GM12874 (cell line): Measurements from ENCODE around the gene CBX7.

Experiments
- CTCF ChIP-seq: IDR thresholded peaks from 2 replicates; pipeline ENCODE4 v1.5.1; 2011; ENCODE audit warnings: low read depth, mild to moderate bottlenecking, control low read depth, low read length, moderate library complexity; ENCODE audit not compliant: insufficient read depth

The CBX7 gene

DNA sequence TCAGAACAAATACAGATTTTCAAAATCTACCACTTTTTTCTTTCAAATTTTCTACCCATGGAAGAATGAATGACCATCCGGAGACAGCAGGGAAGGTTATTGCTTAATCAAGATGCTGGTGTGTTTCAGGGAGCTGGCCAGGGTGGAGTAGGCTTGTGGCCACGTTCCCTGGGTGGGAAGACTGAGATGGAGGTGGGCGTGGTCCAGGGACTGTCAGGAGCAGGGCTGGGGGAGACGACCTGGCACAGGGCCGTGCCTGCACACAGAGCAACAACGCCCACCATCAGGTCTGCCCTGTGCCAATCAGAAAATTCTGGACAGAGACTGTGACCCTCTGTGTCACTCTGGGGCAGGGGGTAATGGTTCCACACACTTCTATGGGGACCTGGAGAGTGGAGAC is 62.6 kb downstream of the CBX7 start:
- TF ChIP-seq CTCF: no peak

GRCh38 chr22:39088685-39089032 is 63.8 kb downstream of the CBX7 start:
- TF ChIP-seq CTCF: no peak

GRCh38 chr22:39087881-39088684 is 64.4 kb downstream of the CBX7 start:
- no peak for TF ChIP-seq CTCF

DNA sequence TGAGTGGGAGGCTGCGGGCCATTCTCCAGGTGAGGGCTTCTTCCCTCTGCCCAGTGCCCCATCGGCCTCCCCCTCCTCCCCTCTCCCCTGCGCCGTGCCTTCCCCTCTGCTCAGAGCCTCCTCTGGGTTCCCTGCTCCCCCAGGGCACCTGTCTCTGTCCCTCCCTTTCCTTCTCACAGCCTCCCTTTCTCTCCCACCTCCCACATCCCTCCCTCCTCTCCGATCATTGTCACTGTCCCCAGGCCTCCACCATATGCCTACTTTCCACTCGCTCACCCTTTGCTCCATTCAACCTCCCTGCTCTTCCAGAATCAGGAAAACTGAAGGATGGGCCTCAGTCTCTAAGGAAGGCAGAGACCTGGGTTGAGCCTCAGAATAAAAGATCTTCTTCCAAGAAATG is 65.4 kb downstream of the CBX7 start:
- no peak for TF ChIP-seq CTCF

GRCh38 chr22:39084666-39085065 is 67.8 kb downstream of the CBX7 start:
- TF ChIP-seq CTCF: no peak

DNA sequence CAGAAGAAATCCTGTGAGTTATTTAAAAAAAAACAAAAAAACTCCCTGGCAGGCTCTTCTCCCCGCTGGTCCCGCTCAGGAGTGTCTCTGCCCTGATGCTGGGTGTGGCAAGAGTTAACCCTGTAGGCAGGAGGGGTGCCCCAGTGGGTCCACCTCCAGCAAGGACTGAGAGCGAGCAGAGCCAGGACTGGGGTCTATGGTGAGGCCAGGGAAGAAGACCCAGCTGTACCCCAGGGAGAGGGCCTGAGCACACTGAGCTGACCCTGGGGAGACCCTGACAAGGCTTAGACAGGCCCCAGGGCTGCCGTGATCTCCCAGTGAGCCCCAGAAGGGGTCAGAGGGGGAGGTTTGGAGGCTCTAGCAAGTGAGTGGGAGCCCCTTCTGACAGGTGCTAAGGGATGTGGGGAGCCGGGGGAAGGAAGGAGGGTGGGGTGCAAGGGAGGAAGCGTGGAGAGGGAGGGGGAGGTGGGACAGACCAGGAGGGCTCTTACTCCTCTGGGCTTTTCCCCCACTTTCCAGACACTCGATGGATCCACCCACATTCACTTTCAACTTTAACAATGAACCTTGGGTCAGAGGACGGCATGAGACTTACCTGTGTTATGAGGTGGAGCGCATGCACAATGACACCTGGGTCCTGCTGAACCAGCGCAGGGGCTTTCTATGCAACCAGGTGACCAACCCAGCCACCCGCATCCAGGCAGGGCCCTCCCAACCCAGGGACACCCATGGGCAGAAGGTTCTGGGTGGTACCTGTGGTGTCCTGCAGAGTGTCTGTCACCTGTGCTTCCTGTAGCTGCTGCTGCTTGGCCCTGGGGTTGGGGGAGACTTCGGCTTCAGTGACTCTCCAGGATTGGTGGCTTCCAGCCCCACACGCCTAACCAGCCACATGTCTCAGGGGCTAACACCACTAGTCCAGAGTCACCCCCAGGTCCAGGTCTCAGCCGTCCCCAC is 69.0 kb downstream of the CBX7 start:
- no peak for TF ChIP-seq CTCF

DNA sequence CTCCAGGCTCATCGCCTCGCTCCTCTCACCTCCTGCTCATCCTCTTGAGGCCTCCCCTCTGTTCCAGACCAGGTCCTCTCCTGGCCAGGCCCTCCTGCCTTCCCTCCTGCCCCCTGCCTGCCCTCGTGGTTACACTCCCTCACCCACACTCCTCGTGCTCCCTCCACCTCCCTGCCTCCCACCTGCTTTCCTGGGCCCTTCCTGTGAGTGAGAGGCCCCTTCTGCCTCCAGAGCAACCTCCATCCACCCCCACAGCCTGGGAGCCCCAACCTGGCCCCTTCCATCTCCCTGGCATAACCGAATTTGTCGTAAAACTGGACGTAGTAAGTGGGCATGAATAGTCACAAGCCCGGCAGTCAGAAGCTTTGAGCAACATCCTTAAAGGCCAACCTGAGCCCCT is 70.9 kb downstream of the CBX7 start:
- no peak for TF ChIP-seq CTCF
